T-helper 1 cell treated with Interleukin-12 subunit alpha and Interleukin-12 subunit beta and Interleukin-4 antibody, amounts not matched to agents 30 ng/mL and 1 ng/mL, for 36 hours (primary cell): ENCODE results near the gene DTX1. TPM values are rescaled to one million over a fixed set of nuclear protein-coding genes. Genes with fewer than 3 reads are reported as not detected.
"Not testable (repeated sequence)": the region's sequence is repeated elsewhere in the genome, so short reads cannot be mapped to it uniquely, and the experiment has no call there.

Source experiments
- intact Hi-C: fragments of 100-400 bp; cut with micrococcal nuclease; formaldehyde crosslinking; loops from one replicate; pipeline ENCODE4 v1.15.1; 2024
- total RNA-seq: library from RNA; stranded (reverse); gene quantifications from 2 replicates; pipeline ENCODE4 v1.2.3, GENCODE V29; 2022

DTX1 gene
- total RNA-seq, 1 donor from 2014 or later, result 0.66 TPM

DNA sequence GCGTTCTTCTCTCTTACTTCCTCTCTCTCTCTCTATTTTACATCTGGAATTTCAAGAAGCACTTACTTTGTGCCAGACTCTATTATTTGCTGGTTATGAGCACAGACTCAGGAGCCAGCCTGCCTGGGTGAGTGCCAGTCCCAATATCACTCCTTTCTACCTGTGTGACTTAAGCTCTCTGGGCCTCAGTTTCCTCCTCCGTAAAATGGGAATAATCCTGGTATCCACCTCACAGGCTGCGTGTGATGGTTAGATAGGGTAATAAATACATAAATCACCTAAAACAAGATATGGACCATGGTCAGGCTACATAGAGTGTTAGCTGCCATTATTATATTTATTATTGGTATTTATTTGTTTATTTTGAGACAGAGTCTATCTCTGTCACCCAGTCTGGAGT, 54.7 kb downstream of the DTX1 start:
- intact Hi-C loops, result no loop called here

DNA sequence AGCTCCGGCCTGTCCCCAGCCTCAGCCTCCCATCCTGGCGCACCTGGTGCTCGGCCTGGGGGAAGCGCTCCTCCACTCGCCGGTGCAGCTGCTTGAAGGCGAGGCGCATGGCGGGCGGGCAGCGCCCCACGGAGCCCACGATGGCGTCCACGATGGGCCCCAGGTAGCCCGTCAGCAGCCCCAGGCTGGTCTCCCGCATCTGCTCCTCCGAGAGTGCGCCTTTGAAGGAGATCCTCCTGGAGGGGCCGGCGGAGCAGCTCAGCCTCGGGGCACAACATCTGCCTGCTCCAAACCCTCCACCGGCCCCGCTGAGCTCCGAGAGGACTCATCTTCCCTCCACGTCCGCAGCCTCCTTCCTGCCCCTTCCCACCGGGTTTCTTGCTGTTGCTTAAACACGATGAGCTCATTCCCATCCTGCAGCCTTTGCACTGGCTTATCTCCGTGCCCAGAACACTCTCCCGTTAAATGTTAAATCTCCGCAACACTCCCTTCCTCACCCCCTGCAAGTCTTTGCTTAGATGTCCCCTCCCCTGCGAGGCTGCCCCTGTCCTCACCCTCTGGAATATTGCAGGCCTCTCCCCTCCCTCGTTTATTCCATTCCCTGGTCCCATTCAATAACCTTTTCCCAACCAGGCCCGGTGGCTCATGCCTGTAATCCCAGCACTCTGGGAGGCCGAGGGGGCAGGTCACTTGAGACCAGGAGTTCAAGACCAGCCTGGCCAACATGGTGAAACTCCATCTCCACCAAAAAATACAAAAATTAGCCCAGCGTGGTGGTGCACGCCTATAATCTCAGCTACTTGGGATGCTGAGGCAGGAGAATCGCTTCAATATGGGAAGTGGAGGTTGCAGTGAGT, 55.7 kb downstream of the DTX1 start:
- intact Hi-C loops, result no loop called here

DNA sequence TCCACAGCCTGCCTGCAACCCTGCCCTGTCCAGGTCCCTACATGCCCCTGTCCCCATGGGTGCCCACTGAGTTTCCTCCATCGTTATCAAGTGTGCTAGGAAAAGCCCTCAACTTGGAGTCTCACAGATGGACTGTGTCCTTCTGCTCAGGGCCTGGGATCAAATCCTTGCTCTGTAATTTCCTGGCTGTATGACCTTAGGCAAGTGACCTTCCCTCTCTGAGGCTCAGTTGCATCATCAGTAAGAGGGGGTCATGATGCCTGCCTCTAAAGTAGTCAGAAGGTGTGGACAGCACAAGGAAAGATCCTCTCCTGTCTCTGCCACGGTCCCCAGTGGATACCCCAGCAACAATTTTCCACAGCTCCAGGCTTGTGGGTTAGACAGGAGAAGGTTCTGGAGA, 56.9 kb downstream of the DTX1 start:
- intact Hi-C loops, result no loop called here

GRCh38 chr12:113114447-113115178, 58.1 kb downstream of the DTX1 start:
- intact Hi-C loops, result no loop called here

GRCh38 chr12:113115455-113116126, 59.1 kb downstream of the DTX1 start:
- intact Hi-C loops, result no loop called here

- intact Hi-C loops, result no loop called here
Observed at GRCh38 chr12:113116875-113117274, 60.3 kb downstream of the DTX1 start.

DNA sequence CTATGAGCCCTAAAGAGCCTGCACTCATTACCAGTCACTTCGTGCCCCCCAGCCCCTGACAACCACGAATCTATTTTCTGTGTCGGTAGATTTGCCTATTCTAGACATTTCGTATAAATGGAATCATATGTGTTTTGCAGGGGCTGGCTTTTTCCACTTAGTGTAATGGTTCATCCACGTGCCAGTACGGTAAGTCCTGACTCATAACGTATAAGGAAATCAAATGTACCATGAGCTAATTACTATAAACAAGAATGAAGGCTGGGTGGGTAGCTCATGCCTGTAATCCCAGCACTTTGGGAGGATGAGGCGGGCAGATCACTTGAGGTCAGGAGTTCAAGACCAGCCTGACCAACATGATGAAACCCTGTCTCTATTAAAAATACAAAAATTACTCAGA, 61.2 kb downstream of the DTX1 start:
- intact Hi-C loops, result not testable (repeated sequence)

DNA sequence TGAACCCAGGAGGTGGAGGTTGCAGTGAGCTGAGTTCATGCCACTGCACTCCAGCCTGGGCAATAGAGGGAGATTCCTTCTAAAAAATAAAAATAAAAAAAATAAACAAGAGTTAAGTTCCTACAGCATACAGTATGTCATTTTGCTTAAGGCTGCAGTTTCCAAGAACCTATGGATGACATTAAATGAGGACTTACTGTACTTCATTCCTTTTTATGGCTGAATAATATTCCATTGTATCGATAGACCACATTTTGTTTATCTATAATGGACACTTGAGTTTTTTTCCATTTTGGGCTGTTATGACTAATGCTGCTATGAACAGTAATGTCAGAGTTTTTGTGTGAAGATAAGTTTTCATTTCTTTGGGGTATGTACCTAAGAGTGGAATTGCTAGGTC, 61.6 kb downstream of the DTX1 start:
- intact Hi-C loops, result no loop called here

- intact Hi-C loops, result no loop called here
Observed at GRCh38 chr12:113119980-113120669, 63.6 kb downstream of the DTX1 start.

DNA sequence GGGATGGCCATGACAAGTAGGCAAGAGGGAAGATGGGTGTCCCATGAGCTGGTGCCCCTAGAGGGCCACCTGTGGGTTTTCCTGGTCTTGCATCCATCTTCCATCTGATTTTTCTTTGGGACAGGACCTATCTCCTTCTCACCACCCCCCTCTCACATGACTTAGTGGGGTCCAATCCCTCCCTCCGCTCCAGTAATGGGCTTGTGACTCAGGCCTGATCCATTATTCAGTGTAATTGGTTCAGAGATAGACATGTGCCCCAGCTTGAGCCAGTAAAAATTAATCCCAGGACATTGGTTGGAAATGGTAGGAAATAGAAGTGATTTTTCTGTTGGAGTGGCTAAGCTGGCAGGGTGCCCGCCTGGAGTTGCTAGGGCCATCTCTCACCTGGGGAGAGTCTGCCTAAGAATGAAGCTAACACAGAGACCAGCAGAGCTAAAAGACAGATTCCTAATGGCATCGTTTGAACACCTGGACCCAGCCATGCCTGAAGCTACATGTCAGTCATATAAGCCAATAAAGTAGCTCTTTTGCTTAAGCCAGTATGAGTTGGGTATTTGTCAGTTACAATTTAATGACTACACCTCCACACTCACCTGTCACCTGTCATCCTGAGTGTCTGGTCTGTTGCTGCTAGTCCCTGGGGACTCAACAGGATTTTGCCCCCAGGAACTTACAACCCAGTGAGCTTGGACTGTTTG, 64.3 kb downstream of the DTX1 start:
- intact Hi-C loops, result no loop called here

DNA sequence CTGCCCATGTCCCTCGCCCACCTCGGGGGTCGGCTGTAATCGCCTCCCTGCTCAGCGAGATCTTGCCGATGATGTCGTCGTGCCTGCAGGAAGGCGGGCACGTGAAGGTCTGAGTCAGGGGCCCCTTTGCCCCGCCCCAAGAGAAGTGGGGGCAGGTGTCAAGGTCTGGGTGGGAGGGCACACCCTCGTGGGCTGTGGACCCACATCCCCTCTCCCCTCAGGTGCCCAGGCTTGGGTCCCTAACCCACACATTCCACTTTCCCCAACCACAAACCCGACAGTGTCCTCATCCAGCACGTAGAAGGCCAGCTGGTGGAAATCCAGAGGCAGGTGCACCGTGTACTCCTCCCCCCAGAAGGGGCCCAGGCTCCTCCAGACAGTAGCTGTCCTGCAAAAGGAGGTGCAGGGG, 71.3 kb downstream of the DTX1 start:
- intact Hi-C loops, result no loop called here

DNA sequence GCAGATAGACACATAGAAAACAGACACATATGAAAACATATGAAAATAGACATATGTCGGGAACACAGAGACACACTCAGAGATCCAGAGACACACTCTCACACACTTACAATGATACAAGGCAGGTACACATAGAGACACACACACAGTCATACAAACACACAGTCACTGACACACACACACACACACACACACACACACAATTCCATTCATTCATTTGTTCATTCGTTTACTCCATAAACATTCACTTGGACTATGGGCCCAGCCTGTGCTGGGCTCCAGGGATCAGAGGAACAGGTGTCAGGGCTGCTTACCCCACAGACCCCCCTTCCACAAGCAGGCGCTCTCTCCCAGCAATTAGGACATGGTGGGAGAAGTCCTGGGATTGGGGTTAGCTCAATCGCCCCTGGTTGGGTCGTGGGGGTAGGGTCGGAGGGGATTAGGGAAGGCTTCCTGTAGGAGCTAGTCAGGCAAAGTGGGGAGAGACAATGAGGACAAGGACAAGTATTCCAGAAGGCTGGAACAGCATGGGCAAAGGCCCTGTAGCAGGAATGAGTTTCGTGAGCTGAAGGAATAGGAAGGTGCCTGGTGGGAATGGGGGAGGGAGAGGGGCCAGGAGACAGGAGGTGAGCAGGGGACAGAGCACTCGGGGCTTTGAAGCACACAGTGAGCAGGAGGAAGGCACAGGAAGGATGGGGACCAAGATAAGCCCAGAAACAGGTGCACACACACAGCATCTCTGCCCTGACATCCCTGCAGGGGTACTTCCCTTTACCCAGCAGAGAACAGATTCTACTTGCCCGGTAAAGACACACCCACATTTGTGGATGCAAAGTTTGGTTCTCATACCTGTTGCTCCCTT, 72.5 kb downstream of the DTX1 start:
- intact Hi-C loops, result no loop called here

- intact Hi-C loops, result no loop called here
Observed at GRCh38 chr12:113129664-113130456, 73.3 kb downstream of the DTX1 start.

DNA sequence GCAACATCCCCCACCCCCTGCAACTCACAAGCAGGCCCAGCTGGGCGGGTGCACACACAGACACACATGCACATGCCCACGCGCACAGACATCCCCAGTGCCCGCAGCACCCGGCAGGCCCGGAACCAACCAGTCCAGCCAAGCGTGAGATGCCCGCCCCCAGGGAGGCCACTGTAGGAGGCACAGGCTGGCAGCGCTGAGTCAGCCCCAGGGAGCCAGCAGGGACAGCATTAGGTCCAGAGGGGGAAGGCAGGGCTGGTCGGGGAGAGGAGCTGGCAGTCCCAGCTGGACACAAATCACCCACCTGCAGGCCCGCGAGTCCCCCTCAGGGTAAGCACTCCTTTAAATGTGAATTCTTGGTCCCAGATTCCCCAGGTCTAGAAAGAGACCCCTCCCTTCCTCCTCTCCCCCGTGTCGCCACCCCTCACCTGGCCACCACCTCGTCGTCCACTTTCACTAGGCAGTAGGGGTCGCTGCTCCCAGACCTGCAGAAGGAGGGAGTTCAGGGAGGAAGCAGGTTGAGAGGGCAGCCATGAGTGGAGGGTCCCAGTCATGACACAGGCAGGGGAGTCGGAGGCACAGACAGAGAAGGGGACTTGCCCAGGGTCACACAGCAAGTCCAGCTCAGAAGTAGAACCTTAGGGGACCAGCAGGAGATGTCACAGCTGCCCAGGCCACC, 74.1 kb downstream of the DTX1 start:
- intact Hi-C loops, result no loop called here

DNA sequence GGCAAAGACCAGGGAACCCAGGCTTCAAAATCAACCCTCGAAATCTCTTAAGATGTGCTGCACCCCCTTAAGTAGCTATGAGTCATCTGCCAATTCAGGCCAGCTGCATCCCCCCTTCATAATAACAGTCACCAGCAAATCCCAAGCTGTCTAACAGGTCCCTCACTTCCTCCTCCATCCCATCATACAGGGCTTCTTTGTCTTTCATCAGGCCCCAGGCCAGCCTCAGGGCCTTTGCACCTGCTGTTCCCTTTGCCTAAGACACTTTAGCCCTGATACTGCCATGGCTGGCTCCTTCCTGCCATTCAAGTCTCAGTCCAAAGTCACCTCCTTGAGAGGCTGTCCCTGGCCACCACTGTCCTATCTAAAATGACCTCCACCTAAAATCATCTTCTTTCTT, 75.0 kb downstream of the DTX1 start:
- intact Hi-C loops, result no loop called here

DNA sequence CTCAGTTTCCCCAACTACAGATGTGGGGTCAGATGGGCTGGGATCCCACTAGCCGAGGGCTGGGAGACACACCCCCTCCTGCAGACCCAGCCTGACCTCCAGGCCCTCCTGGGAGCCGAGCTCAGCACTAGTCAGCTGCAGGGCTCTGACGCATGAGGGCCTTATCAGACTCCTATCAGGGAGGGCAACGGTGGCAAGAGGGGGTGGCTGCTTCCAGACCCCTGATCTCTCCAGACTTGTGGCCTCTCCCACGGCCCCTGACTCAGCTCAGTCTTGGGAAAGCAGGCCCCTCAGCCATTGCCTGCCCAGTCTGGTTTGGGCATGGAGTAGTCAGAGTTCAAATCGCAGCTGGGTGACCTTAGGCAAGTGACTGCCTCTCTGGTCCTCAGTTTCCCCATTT, 76.5 kb downstream of the DTX1 start:
- intact Hi-C loops, result no loop called here

GRCh38 chr12:113133666-113134065, 77.1 kb downstream of the DTX1 start:
- intact Hi-C loops, result no loop called here

DNA sequence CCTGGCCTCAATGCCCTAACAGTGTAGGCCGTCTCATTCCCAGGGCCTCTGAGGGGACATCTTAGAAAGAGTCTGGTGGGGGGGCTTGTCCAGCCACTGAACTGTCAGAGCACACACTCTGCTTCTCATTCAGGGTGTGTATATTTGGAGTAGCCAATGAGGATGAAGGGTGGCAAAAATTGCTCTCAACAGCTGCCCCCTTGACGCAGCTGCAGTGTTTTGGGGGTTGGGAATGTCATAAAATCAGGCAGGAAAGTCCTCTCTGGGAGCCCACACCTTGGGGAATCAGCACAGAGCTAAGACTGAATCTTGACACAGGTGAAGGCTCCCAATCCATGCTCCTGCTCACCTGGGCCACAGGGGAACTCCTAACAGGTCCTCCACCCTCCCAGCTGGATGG, 77.5 kb downstream of the DTX1 start:
- intact Hi-C loops, result no loop called here

GRCh38 chr12:113134521-113134951, 78.0 kb downstream of the DTX1 start:
- intact Hi-C loops, result no loop called here
